ENCODE measurements around the gene SLC39A11. TPM values are rescaled to one million over a fixed set of nuclear protein-coding genes. Genes with fewer than 3 reads are reported as not detected.
"Not testable (repeated sequence)": the region's sequence is repeated elsewhere in the genome, so short reads cannot be mapped to it uniquely, and the experiment has no call there.

SLC39A11 gene
- total and polyA plus RNA-seq, 4 donors: 4.6 to 23.3 (median 11.4) TPM

- Histone ChIP-seq H3K27me3 (ENCODE audit: control insufficient read depth, insufficient read depth, low read length) (no peaks in the 10 kb centered on the region), H3K4me3 (ENCODE audit: low read depth, low read length) (no peak overlapping the region), H3K4me1 (ENCODE audit: control insufficient read depth, insufficient read depth, low read length) (peaks cover 3% of the 10 kb centered on the region), H3K27ac (ENCODE audit: low read depth, low read length) (no peak overlapping the region), H3K9me3 (ENCODE audit: control insufficient read depth, insufficient read depth, low read length) (no peaks in the 10 kb centered on the region), H3K36me3 (ENCODE audit: control insufficient read depth, insufficient read depth, low read length) (no peaks in the 10 kb centered on the region)
- WGBS (ENCODE audit: insufficient coverage): 81% methylated on average over 3 of the region's 3 CpGs
- no peak for DNase-seq (ENCODE audit: low read depth in 4 of 6, low spot score in 6 of 6)
Observed at GRCh38 chr17:72906306-72906705, 186.2 kb downstream of the SLC39A11 start.

GRCh38 chr17:72903522-72903921 is 189.0 kb downstream of the SLC39A11 start:
- Histone ChIP-seq H3K27ac (ENCODE audit: low read depth, low read length) (no peak overlapping the region), H3K4me3 (ENCODE audit: low read depth, low read length) (no peak overlapping the region), H3K9me3 (ENCODE audit: control insufficient read depth, insufficient read depth, low read length) (no peaks in the 10 kb centered on the region), H3K36me3 (ENCODE audit: control insufficient read depth, insufficient read depth, low read length) (no peaks in the 10 kb centered on the region), H3K27me3 (ENCODE audit: control insufficient read depth, insufficient read depth, low read length) (no peaks in the 10 kb centered on the region), H3K4me1 (ENCODE audit: control insufficient read depth, insufficient read depth, low read length) (peaks cover 11% of the 10 kb centered on the region)
- whole genome bisulfite sequencing (ENCODE audit: insufficient coverage): 71% methylated on average over 1 of the region's 4 CpGs
- DNase-seq (ENCODE audit: low read depth in 4 of 6, low spot score in 6 of 6): no peak

- peaks cover 11% of the 10 kb centered on the region for H3K4me1 ChIP-seq (ENCODE audit: control insufficient read depth, insufficient read depth, low read length)
Observed at GRCh38 chr17:72901657-72902056, 190.8 kb downstream of the SLC39A11 start.

GRCh38 chr17:72901083-72901482 is 191.4 kb downstream of the SLC39A11 start:
- Histone ChIP-seq H3K4me3 (ENCODE audit: low read depth, low read length) (no peak overlapping the region), H3K27me3 (ENCODE audit: control insufficient read depth, insufficient read depth, low read length) (no peaks in the 10 kb centered on the region), H3K9me3 (ENCODE audit: control insufficient read depth, insufficient read depth, low read length) (no peaks in the 10 kb centered on the region), H3K4me1 (ENCODE audit: control insufficient read depth, insufficient read depth, low read length) (peaks cover 11% of the 10 kb centered on the region), H3K36me3 (ENCODE audit: control insufficient read depth, insufficient read depth, low read length) (no peaks in the 10 kb centered on the region), H3K27ac (ENCODE audit: low read depth, low read length) (no peak overlapping the region)
- WGBS (ENCODE audit: insufficient coverage): 46% methylated on average over 9 of the region's 9 CpGs
- DNase-seq (ENCODE audit: low read depth in 4 of 6, low spot score in 6 of 6): no peak

More at GRCh38 chr17:72901657-72902056, 190.8 kb downstream of the SLC39A11 start:
- Histone ChIP-seq H3K9me3 (ENCODE audit: control insufficient read depth, insufficient read depth, low read length) (no peaks in the 10 kb centered on the region), H3K27ac (ENCODE audit: low read depth, low read length) (no peak overlapping the region), H3K4me3 (ENCODE audit: low read depth, low read length) (no peak overlapping the region), H3K36me3 (ENCODE audit: control insufficient read depth, insufficient read depth, low read length) (no peaks in the 10 kb centered on the region), H3K27me3 (ENCODE audit: control insufficient read depth, insufficient read depth, low read length) (no peaks in the 10 kb centered on the region)
- WGBS (ENCODE audit: insufficient coverage): 100% methylated on average over 1 of the region's 3 CpGs
- no peak for DNase-seq (ENCODE audit: low read depth in 4 of 6, low spot score in 6 of 6)

GRCh38 chr17:72900654-72900971 is 191.9 kb downstream of the SLC39A11 start:
- H3K27ac ChIP-seq (ENCODE audit: low read depth, low read length): no peak overlapping the region
- no peaks in the 10 kb centered on the region for H3K27me3 ChIP-seq (ENCODE audit: control insufficient read depth, insufficient read depth, low read length)
- peak in 1 of 6 donors; percentile 57 for DNase-seq (ENCODE audit: low read depth in 4 of 6, low spot score in 6 of 6)
- H3K4me3 ChIP-seq (ENCODE audit: low read depth, low read length): no peak overlapping the region
- no peaks in the 10 kb centered on the region for H3K9me3 ChIP-seq (ENCODE audit: control insufficient read depth, insufficient read depth, low read length)
- H3K36me3 ChIP-seq (ENCODE audit: control insufficient read depth, insufficient read depth, low read length): no peaks in the 10 kb centered on the region
- WGBS (ENCODE audit: insufficient coverage): 22% methylated on average over 2 of the region's 6 CpGs
- peaks cover 11% of the 10 kb centered on the region for H3K4me1 ChIP-seq (ENCODE audit: control insufficient read depth, insufficient read depth, low read length)

- Histone ChIP-seq H3K27ac (ENCODE audit: low read depth, low read length) (no peak overlapping the region), H3K4me1 (ENCODE audit: control insufficient read depth, insufficient read depth, low read length) (peaks cover 11% of the 10 kb centered on the region), H3K27me3 (ENCODE audit: control insufficient read depth, insufficient read depth, low read length) (no peaks in the 10 kb centered on the region), H3K9me3 (ENCODE audit: control insufficient read depth, insufficient read depth, low read length) (no peaks in the 10 kb centered on the region), H3K4me3 (ENCODE audit: low read depth, low read length) (no peak overlapping the region), H3K36me3 (ENCODE audit: control insufficient read depth, insufficient read depth, low read length) (no peaks in the 10 kb centered on the region)
- DNase-seq (ENCODE audit: low read depth in 4 of 6, low spot score in 6 of 6): peak in 1 of 6 donors; percentile 57
- WGBS (ENCODE audit: insufficient coverage): 72% methylated on average over 9 of the region's 9 CpGs
Observed at GRCh38 chr17:72898725-72899124, 193.8 kb downstream of the SLC39A11 start.

GRCh38 chr17:72896288-72896687 is 196.2 kb downstream of the SLC39A11 start:
- H3K9me3 ChIP-seq (ENCODE audit: control insufficient read depth, insufficient read depth, low read length); H3K27me3 ChIP-seq (ENCODE audit: control insufficient read depth, insufficient read depth, low read length); H3K4me3 ChIP-seq (ENCODE audit: low read depth, low read length); DNase-seq (ENCODE audit: low read depth in 4 of 6, low spot score in 6 of 6); H3K27ac ChIP-seq (ENCODE audit: low read depth, low read length); H3K4me1 ChIP-seq (ENCODE audit: control insufficient read depth, insufficient read depth, low read length); H3K36me3 ChIP-seq (ENCODE audit: control insufficient read depth, insufficient read depth, low read length): not testable (repeated sequence)
- 93% methylated on average over 5 of the region's 7 CpGs for WGBS (ENCODE audit: insufficient coverage)

- Histone ChIP-seq H3K27me3 (ENCODE audit: control insufficient read depth, insufficient read depth, low read length) (no peaks in the 10 kb centered on the region), H3K36me3 (ENCODE audit: control insufficient read depth, insufficient read depth, low read length) (no peaks in the 10 kb centered on the region), H3K9me3 (ENCODE audit: control insufficient read depth, insufficient read depth, low read length) (no peaks in the 10 kb centered on the region), H3K4me1 (ENCODE audit: control insufficient read depth, insufficient read depth, low read length) (no peaks in the 10 kb centered on the region), H3K27ac (ENCODE audit: low read depth, low read length) (no peak overlapping the region), H3K4me3 (ENCODE audit: low read depth, low read length) (no peak overlapping the region)
- WGBS (ENCODE audit: insufficient coverage): no CpG with 5 or more reads among the region's 2 CpGs
- DNase-seq (ENCODE audit: low read depth in 4 of 6, low spot score in 6 of 6): no peak
Observed at GRCh38 chr17:72891627-72892026, 200.9 kb downstream of the SLC39A11 start.

GRCh38 chr17:72890711-72891110 is 201.8 kb downstream of the SLC39A11 start:
- Histone ChIP-seq H3K4me3 (ENCODE audit: low read depth, low read length) (no peak overlapping the region), H3K27ac (ENCODE audit: low read depth, low read length) (no peak overlapping the region), H3K9me3 (ENCODE audit: control insufficient read depth, insufficient read depth, low read length) (no peaks in the 10 kb centered on the region), H3K27me3 (ENCODE audit: control insufficient read depth, insufficient read depth, low read length) (no peaks in the 10 kb centered on the region), H3K4me1 (ENCODE audit: control insufficient read depth, insufficient read depth, low read length) (no peaks in the 10 kb centered on the region), H3K36me3 (ENCODE audit: control insufficient read depth, insufficient read depth, low read length) (no peaks in the 10 kb centered on the region)
- no peak for DNase-seq (ENCODE audit: low read depth in 4 of 6, low spot score in 6 of 6)
- no CpG with 5 or more reads among the region's 2 CpGs for WGBS (ENCODE audit: insufficient coverage)

GRCh38 chr17:72887917-72888316 is 204.6 kb downstream of the SLC39A11 start:
- 100% methylated on average over 1 of the region's 4 CpGs for WGBS (ENCODE audit: insufficient coverage)
- no peak overlapping the region for H3K4me3 ChIP-seq (ENCODE audit: low read depth, low read length)
- H3K9me3 ChIP-seq (ENCODE audit: control insufficient read depth, insufficient read depth, low read length): no peaks in the 10 kb centered on the region
- no peak for DNase-seq (ENCODE audit: low read depth in 4 of 6, low spot score in 6 of 6)
- H3K4me1 ChIP-seq (ENCODE audit: control insufficient read depth, insufficient read depth, low read length): no peaks in the 10 kb centered on the region
- H3K27ac ChIP-seq (ENCODE audit: low read depth, low read length): no peak overlapping the region
- no peaks in the 10 kb centered on the region for H3K27me3 ChIP-seq (ENCODE audit: control insufficient read depth, insufficient read depth, low read length)
- no peaks in the 10 kb centered on the region for H3K36me3 ChIP-seq (ENCODE audit: control insufficient read depth, insufficient read depth, low read length)
